Vagina (tissue), 2 donors: Measurements from ENCODE around the gene KIAA1755. TPM values are rescaled to one million over a fixed set of nuclear protein-coding genes. Genes with fewer than 3 reads are reported as not detected.

Source experiments
- DNase-seq, 2 donors: peaks; one replicate each; pipeline ENCODE4 v3.0.0-alpha.2; 2017; ENCODE audit errors: extremely low spot score in 2 of 2
- H3K27ac ChIP-seq: fragments of 200-600 bp; sonication (generic); one replicate; pipeline ENCODE4 v1.5.1; 2019
- H3K27me3 ChIP-seq: fragments of 200-600 bp; sonication (generic); one replicate; pipeline ENCODE4 v1.5.1; 2019
- H3K36me3 ChIP-seq, 2 donors: fragments of 200-600 bp; sonication (generic); one replicate each; pipeline ENCODE4 v1.5.1; 2017 to 2019
- H3K4me1 ChIP-seq: fragments of 200-600 bp; sonication (generic); one replicate; pipeline ENCODE4 v1.5.1; 2019
- H3K4me3 ChIP-seq, 2 donors: fragments of 200-600 bp; sonication (generic); 1 replicate in 1 of 2; 2 replicates in 1 of 2; pipeline ENCODE4 v1.5.1; 2016 to 2019
- H3K9me3 ChIP-seq: fragments of 200-600 bp; sonication (generic); one replicate; pipeline ENCODE4 v1.5.1; 2019
- CTCF ChIP-seq, 3 experiments: fragments of 450-650 bp in 2 of 3; fragments of 200-600 bp in 1 of 3; sonication (generic) in 1 of 3; IDR thresholded peaks; one replicate each; pipeline ENCODE4 v1.5.1; 2017 to 2019; ENCODE audit warnings: antibody characterized with exemption in 3 of 3, mild to moderate bottlenecking in 2 of 3, moderate library complexity in 2 of 3
- POLR2A ChIP-seq, 2 donors: fragments of 450-650 bp; IDR thresholded peaks; one replicate each; pipeline ENCODE4 v1.6.1; 2017; ENCODE audit warnings: antibody characterized with exemption in 2 of 2, mild to moderate bottlenecking in 2 of 2, moderate library complexity in 2 of 2
- POLR2AphosphoS5 ChIP-seq, 2 donors: sonication (generic); formaldehyde crosslinking; IDR thresholded peaks; one replicate each; pipeline ENCODE4 v1.9.0; 2017; ENCODE audit warnings: antibody characterized with exemption in 2 of 2, mild to moderate bottlenecking in 2 of 2, low read depth in 1 of 2; ENCODE audit not compliant: insufficient read depth in 1 of 2
- intact Hi-C: fragments of 100-400 bp; cut with DNase I; formaldehyde crosslinking; loops from one replicate; pipeline ENCODE4 v1.15.1; 2023
- total RNA-seq: library from RNA; depleted of rRNA; stranded (reverse); fragments of >200 nt; gene quantifications from one replicate; pipeline ENCODE4 v1.2.3, GENCODE V29; 2016

Gene KIAA1755
- total RNA-seq, 1 donor from 2014 or later = 2.7 TPM

GRCh38 chr20:38211200-38212097 is 49.1 kb downstream of the KIAA1755 start:
- H3K27me3 ChIP-seq = no peaks in the 10 kb centered on the region
- no peak overlapping the region for H3K4me3 ChIP-seq
- DNase-seq = no peak
- intact Hi-C loops = no loop called here
- H3K4me1 ChIP-seq = peaks cover 7% of the 10 kb centered on the region
- H3K27ac ChIP-seq = no peak overlapping the region
- no peaks in the 10 kb centered on the region for H3K9me3 ChIP-seq
- no peaks in the 10 kb centered on the region for H3K36me3 ChIP-seq
- TF ChIP-seq POLR2AphosphoS5 (IDR thresholded peaks at IDR 0.05; ENCODE audit: insufficient read depth in 1 of 2, low read depth in 1 of 2) (no peak), POLR2A (IDR thresholded peaks at IDR 0.05) (no peak), CTCF (IDR thresholded peaks at IDR 0.05) (no peak)

- TF ChIP-seq CTCF (IDR thresholded peaks at IDR 0.05) = no peak
- no peak for TF ChIP-seq POLR2AphosphoS5 (IDR thresholded peaks at IDR 0.05; ENCODE audit: insufficient read depth in 1 of 2, low read depth in 1 of 2)
- TF ChIP-seq POLR2A (IDR thresholded peaks at IDR 0.05) = no peak
- H3K27me3 ChIP-seq = no peaks in the 10 kb centered on the region
- intact Hi-C loops = no loop called here
- H3K4me1 ChIP-seq = peaks cover 7% of the 10 kb centered on the region
- DNase-seq = no peak
- no peaks in the 10 kb centered on the region for H3K9me3 ChIP-seq
- no peaks in the 10 kb centered on the region for H3K36me3 ChIP-seq
- H3K27ac ChIP-seq = no peak overlapping the region
- no peak overlapping the region for H3K4me3 ChIP-seq
Observed at GRCh38 chr20:38210741-38211140, 49.8 kb downstream of the KIAA1755 start.

GRCh38 chr20:38209736-38210405 is 50.7 kb downstream of the KIAA1755 start:
- TF ChIP-seq CTCF (IDR thresholded peaks at IDR 0.05) = no peak
- no peak for TF ChIP-seq POLR2A (IDR thresholded peaks at IDR 0.05)
- TF ChIP-seq POLR2AphosphoS5 (IDR thresholded peaks at IDR 0.05; ENCODE audit: insufficient read depth in 1 of 2, low read depth in 1 of 2) = no peak
- intact Hi-C loops = no loop called here
- H3K4me1 ChIP-seq = peaks cover 7% of the 10 kb centered on the region
- H3K9me3 ChIP-seq = no peaks in the 10 kb centered on the region
- no peak for DNase-seq
- no peaks in the 10 kb centered on the region for H3K36me3 ChIP-seq
- no peaks in the 10 kb centered on the region for H3K27me3 ChIP-seq
- H3K27ac ChIP-seq = no peak overlapping the region
- H3K4me3 ChIP-seq = no peak overlapping the region

GRCh38 chr20:38209054-38209675 is 51.4 kb downstream of the KIAA1755 start:
- intact Hi-C loops = no loop called here
- H3K4me1 ChIP-seq = peaks cover 7% of the 10 kb centered on the region
- no peak for DNase-seq
- no peaks in the 10 kb centered on the region for H3K9me3 ChIP-seq
- no peak overlapping the region for H3K4me3 ChIP-seq
- H3K27ac ChIP-seq = no peak overlapping the region
- H3K27me3 ChIP-seq = no peaks in the 10 kb centered on the region
- no peaks in the 10 kb centered on the region for H3K36me3 ChIP-seq
- TF ChIP-seq CTCF (IDR thresholded peaks at IDR 0.05) (no peak), POLR2AphosphoS5 (IDR thresholded peaks at IDR 0.05; ENCODE audit: insufficient read depth in 1 of 2, low read depth in 1 of 2) (no peak), POLR2A (IDR thresholded peaks at IDR 0.05) (no peak)
